Trophoblast cell (in vitro differentiated cells and primary cell): ENCODE data around the gene WDR11.

Source experiments
- DNase-seq, 2 donors: peaks; one replicate each; pipeline ENCODE4 v3.0.0-alpha.2; 2016
- H2AFZ ChIP-seq: 2 replicates; pipeline ENCODE4 v1.6.1; 2013; ENCODE audit warnings: low read length, moderate library complexity, mild to moderate bottlenecking; ENCODE audit not compliant: insufficient read depth, poor library complexity
- H2AK5ac ChIP-seq: 2 replicates; pipeline ENCODE4 v1.6.1; 2013; ENCODE audit warnings: mild to moderate bottlenecking, low read length
- H2BK120ac ChIP-seq: 2 replicates; pipeline ENCODE4 v1.6.1; 2013; ENCODE audit warnings: low read length, mild to moderate bottlenecking, moderate library complexity; ENCODE audit not compliant: insufficient read depth, poor library complexity
- H2BK12ac ChIP-seq: 2 replicates; pipeline ENCODE4 v1.6.1; 2013; ENCODE audit warnings: mild to moderate bottlenecking, low read length, moderate library complexity
- H2BK5ac ChIP-seq: 2 replicates; pipeline ENCODE4 v1.6.1; 2013; ENCODE audit warnings: low read length, low read depth, moderate library complexity, mild to moderate bottlenecking; ENCODE audit not compliant: poor library complexity
- H3K14ac ChIP-seq: 2 replicates; pipeline ENCODE4 v1.6.1; 2013; ENCODE audit warnings: mild to moderate bottlenecking, low read length
- H3K18ac ChIP-seq: 2 replicates; pipeline ENCODE4 v1.6.1; 2013; ENCODE audit warnings: mild to moderate bottlenecking, low read length
- H3K23ac ChIP-seq: 2 replicates; pipeline ENCODE4 v1.6.1; 2013; ENCODE audit warnings: low read length
- H3K27ac ChIP-seq: 2 replicates; pipeline ENCODE4 v1.5.1; 2013; ENCODE audit warnings: low read depth, mild to moderate bottlenecking, inconsistent platforms, low read length, moderate library complexity
- H3K27me3 ChIP-seq: 2 replicates; pipeline ENCODE4 v1.6.1; 2013; ENCODE audit warnings: inconsistent platforms, mild to moderate bottlenecking, low read length, moderate library complexity; ENCODE audit not compliant: insufficient read depth
- H3K36me3 ChIP-seq, 2 experiments: 1 replicate in 1 of 2; 2 replicates in 1 of 2; pipeline ENCODE4 v1.6.1; 2013; ENCODE audit warnings: low read length in 2 of 2, mild to moderate bottlenecking in 2 of 2, moderate library complexity in 1 of 2; ENCODE audit not compliant: insufficient read depth in 2 of 2, control insufficient read depth in 1 of 2
- H3K4ac ChIP-seq: 2 replicates; pipeline ENCODE4 v1.6.1; 2013; ENCODE audit warnings: low read depth, mild to moderate bottlenecking, low read length, moderate library complexity
- H3K4me1 ChIP-seq, 2 experiments: 1 replicate in 1 of 2; 2 replicates in 1 of 2; pipeline ENCODE4 v1.6.1; 2013; ENCODE audit warnings: low read length in 2 of 2, mild to moderate bottlenecking in 2 of 2, moderate library complexity in 1 of 2; ENCODE audit not compliant: insufficient read depth in 2 of 2, control insufficient read depth in 1 of 2
- H3K4me2 ChIP-seq: 2 replicates; pipeline ENCODE4 v1.6.1; 2013; ENCODE audit warnings: inconsistent platforms, mild to moderate bottlenecking, low read length, moderate library complexity
- H3K4me3 ChIP-seq: 2 replicates; pipeline ENCODE4 v1.5.1; 2013; ENCODE audit warnings: mild to moderate bottlenecking, low read depth, low read length, inconsistent platforms
- H3K79me1 ChIP-seq: one replicate; pipeline ENCODE4 v1.6.1; 2013; ENCODE audit warnings: low read length
- H3K79me2 ChIP-seq: 2 replicates; pipeline ENCODE4 v1.6.1; 2013; ENCODE audit warnings: low read length, mild to moderate bottlenecking; ENCODE audit not compliant: control insufficient read depth, insufficient read depth, poor library complexity
- H3K9ac ChIP-seq: 2 replicates; pipeline ENCODE4 v1.6.1; 2013; ENCODE audit warnings: mild to moderate bottlenecking, low read length
- H3K9me3 ChIP-seq: 2 replicates; pipeline ENCODE4 v1.6.1; 2013; ENCODE audit warnings: low read depth, mild to moderate bottlenecking, control low read depth, inconsistent platforms, low read length; ENCODE audit not compliant: insufficient read depth
- H4K12ac ChIP-seq: 2 replicates; pipeline ENCODE4 v1.6.1; 2013; ENCODE audit warnings: low read depth, mild to moderate bottlenecking, low read length, moderate library complexity
- H4K8ac ChIP-seq: 2 replicates; pipeline ENCODE4 v1.6.1; 2013; ENCODE audit warnings: low read depth, mild to moderate bottlenecking, low read length, moderate library complexity
- H4K91ac ChIP-seq: one replicate; pipeline ENCODE4 v1.6.1; 2013; ENCODE audit warnings: low read depth, mild to moderate bottlenecking, low read length, moderate library complexity
- WGBS: extraction: QIAGEN DNeasy Blood & Tissue Kit; methylation state at CpG from one replicate; pipeline ENCODE4 v1.1.7; 2013; ENCODE audit warnings: missing lambda C conversion rate; ENCODE audit not compliant: insufficient read length, insufficient coverage; ENCODE audit errors: extremely low coverage; 5-methylcytosine and 5-hydroxymethylcytosine counted together

WDR11 gene

DNA sequence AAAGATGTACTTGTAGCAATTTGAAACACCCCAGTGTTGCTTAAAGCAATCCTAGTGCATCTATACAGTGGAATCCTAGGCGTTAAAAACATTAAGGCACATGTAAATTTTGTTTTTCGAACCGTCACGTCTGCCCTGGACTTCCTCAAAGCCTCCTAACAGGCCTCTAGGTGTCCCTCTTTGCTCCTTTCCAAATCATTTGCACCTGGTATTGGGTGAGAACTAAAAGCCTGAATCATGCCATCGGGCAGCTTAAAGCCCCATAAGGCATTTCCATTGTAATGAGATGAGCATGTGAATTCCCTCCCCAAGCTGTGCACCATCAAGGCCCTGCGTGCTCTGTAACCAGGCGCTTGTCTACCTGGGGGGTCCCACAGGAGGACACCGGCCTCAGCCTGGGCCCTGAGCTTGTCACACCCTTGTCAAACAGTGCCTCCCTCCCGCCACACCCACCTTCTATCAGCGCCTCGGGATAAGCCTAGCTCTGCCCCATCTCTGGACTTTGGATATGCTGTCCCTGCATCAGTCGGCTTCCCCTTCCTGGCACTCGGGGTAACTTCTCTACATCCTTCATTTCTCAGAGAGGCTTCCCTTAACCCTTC lies 89.2 kb downstream of the WDR11 start:
- DNase-seq, result no peak
- no peak overlapping the region for H2BK12ac ChIP-seq
- H3K27me3 ChIP-seq, result no peaks in the 10 kb centered on the region
- no CpG with 5 or more reads among the region's 13 CpGs for WGBS
- H3K36me3 ChIP-seq, result no peaks in the 10 kb centered on the region
- no peaks in the 10 kb centered on the region for H3K79me2 ChIP-seq
- H3K18ac ChIP-seq, result no peak overlapping the region
- no peak overlapping the region for H2AFZ ChIP-seq
- no peak overlapping the region for H4K91ac ChIP-seq
- no peak overlapping the region for H2BK120ac ChIP-seq
- H4K8ac ChIP-seq, result no peak overlapping the region
- no peaks in the 10 kb centered on the region for H3K79me1 ChIP-seq
- no peak overlapping the region for H2AK5ac ChIP-seq
- no peak overlapping the region for H2BK5ac ChIP-seq
- H3K4me2 ChIP-seq, result no peak overlapping the region
- no peaks in the 10 kb centered on the region for H3K9me3 ChIP-seq
- peaks cover 2% of the 10 kb centered on the region in 2 experiments for H3K4me1 ChIP-seq
- H4K12ac ChIP-seq, result no peak overlapping the region
- H3K4ac ChIP-seq, result no peak overlapping the region
- H3K23ac ChIP-seq, result no peak overlapping the region
- no peak overlapping the region for H3K27ac ChIP-seq
- no peak overlapping the region for H3K9ac ChIP-seq
- no peak overlapping the region for H3K14ac ChIP-seq
- H3K4me3 ChIP-seq, result no peak overlapping the region

DNA sequence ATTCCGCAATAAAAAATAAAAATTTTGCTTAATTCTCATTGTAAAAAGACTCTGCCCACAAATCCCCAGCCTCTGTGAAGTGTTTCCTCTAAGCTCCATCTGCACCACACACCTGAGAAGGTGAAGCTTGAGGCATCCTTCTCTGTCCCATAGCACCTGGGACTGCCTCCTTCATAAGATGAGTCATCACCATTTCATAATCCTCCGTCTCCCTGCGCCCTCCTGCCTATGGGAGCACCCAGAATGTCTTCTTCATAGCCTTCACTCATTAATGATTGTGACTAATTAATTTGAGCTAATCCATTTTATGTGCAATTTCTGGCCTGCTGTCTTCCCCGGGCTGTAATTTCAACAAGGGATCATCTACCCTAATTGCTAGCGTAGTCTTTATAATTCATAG lies 90.3 kb downstream of the WDR11 start:
- H3K36me3 ChIP-seq, result no peaks in the 10 kb centered on the region
- H3K27me3 ChIP-seq, result no peaks in the 10 kb centered on the region
- DNase-seq, result peak in 1 of 2 donors; percentile 27
- H3K18ac ChIP-seq, result no peak overlapping the region
- H3K9ac ChIP-seq, result no peak overlapping the region
- WGBS, result no CpG with 5 or more reads among the region's 5 CpGs
- no peak overlapping the region for H2AFZ ChIP-seq
- H2BK12ac ChIP-seq, result no peak overlapping the region
- H3K27ac ChIP-seq, result no peak overlapping the region
- no peak overlapping the region for H4K91ac ChIP-seq
- no peak overlapping the region for H2AK5ac ChIP-seq
- no peaks in the 10 kb centered on the region for H3K79me2 ChIP-seq
- no peak overlapping the region for H3K4ac ChIP-seq
- H4K12ac ChIP-seq, result no peak overlapping the region
- no peaks in the 10 kb centered on the region for H3K79me1 ChIP-seq
- H3K9me3 ChIP-seq, result no peaks in the 10 kb centered on the region
- no peak overlapping the region for H3K23ac ChIP-seq
- no peak overlapping the region for H2BK5ac ChIP-seq
- H3K14ac ChIP-seq, result no peak overlapping the region
- H3K4me3 ChIP-seq, result no peak overlapping the region
- H4K8ac ChIP-seq, result no peak overlapping the region
- H3K4me2 ChIP-seq, result no peak overlapping the region
- H2BK120ac ChIP-seq, result no peak overlapping the region
- peaks cover 2% of the 10 kb centered on the region in 2 experiments for H3K4me1 ChIP-seq

DNA sequence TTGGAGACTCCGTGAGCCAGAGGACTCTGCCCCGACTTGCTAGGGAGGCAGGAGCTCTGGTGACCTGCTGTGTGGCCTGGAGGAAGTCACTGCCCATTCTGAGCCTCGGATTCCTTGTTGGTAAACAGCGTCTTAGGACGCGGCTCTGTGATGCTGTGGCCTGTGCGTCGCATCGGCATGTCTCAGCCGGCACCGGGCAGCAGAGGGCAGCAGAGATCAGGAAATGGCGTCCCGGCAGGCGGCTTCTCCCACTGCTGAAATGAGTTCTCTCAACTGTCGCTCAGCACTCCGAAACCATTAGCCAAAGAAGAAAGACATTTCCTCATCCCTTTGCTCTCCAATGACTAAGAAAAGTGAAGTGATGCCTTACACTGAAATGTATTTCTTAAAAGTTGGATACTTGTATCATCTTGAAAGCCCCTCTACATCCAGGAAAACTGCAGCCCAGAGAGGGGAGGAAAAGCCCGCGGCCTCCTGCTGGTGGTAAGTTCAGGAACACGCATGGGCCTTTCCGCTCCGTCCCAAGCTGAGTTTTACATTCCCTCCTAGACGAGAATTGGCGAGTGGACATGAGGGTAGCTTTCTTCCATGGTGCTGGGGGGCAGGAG lies 91.7 kb downstream of the WDR11 start:
- no peak overlapping the region for H2AFZ ChIP-seq
- no peak overlapping the region for H4K12ac ChIP-seq
- H3K79me2 ChIP-seq, result no peaks in the 10 kb centered on the region
- H3K4me2 ChIP-seq, result no peak overlapping the region
- peaks cover 2% of the 10 kb centered on the region in 2 experiments for H3K4me1 ChIP-seq
- no peak overlapping the region for H3K27ac ChIP-seq
- H3K9ac ChIP-seq, result no peak overlapping the region
- H3K79me1 ChIP-seq, result no peaks in the 10 kb centered on the region
- H4K91ac ChIP-seq, result no peak overlapping the region
- H2BK5ac ChIP-seq, result no peak overlapping the region
- H2BK120ac ChIP-seq, result no peak overlapping the region
- no peak overlapping the region for H3K18ac ChIP-seq
- H2AK5ac ChIP-seq, result no peak overlapping the region
- WGBS, result no CpG with 5 or more reads among the region's 23 CpGs
- H3K36me3 ChIP-seq, result no peaks in the 10 kb centered on the region
- no peak overlapping the region for H3K4me3 ChIP-seq
- peak overlapping the region; percentile 55 for H4K8ac ChIP-seq
- peak; percentile 87 to 92 for DNase-seq
- no peak overlapping the region for H3K4ac ChIP-seq
- H3K23ac ChIP-seq, result no peak overlapping the region
- no peaks in the 10 kb centered on the region for H3K27me3 ChIP-seq
- H2BK12ac ChIP-seq, result no peak overlapping the region
- H3K9me3 ChIP-seq, result no peaks in the 10 kb centered on the region
- H3K14ac ChIP-seq, result no peak overlapping the region

DNA sequence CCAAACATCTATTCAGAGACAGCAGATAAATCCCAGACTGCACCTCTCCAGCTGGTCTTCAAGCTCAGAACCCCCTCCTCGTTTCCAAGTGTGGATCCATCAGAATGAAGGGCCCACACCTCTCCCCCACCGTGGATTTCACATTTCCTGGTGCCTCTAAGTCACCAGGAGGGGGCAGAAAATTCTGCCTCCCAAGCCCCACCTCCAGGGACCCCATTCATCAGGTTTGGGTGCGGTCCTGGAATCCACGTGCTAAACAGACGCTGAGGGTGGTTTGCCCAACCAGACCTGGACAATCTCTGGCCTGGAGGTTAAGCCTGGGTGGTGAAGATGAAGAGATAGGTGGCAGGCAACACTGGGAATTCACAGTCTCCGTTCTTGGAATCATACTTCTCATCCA lies 92.4 kb downstream of the WDR11 start:
- Histone ChIP-seq H4K91ac (no peak overlapping the region), H2AFZ (no peak overlapping the region), H3K14ac (no peak overlapping the region), H2BK120ac (no peak overlapping the region), H3K79me1 (no peaks in the 10 kb centered on the region), H4K8ac (no peak overlapping the region), H3K27ac (no peak overlapping the region), H3K9ac (no peak overlapping the region), H3K4me1 (peaks cover 2% of the 10 kb centered on the region in 2 experiments), H3K4ac (no peak overlapping the region), H3K4me2 (no peak overlapping the region), H3K79me2 (no peaks in the 10 kb centered on the region), H2AK5ac (no peak overlapping the region), H2BK5ac (no peak overlapping the region), H4K12ac (no peak overlapping the region), H3K23ac (no peak overlapping the region), H3K18ac (no peak overlapping the region), H3K27me3 (no peaks in the 10 kb centered on the region), H2BK12ac (no peak overlapping the region), H3K36me3 (no peaks in the 10 kb centered on the region), H3K4me3 (no peak overlapping the region), H3K9me3 (no peaks in the 10 kb centered on the region)
- no CpG with 5 or more reads among the region's 6 CpGs for WGBS
- no peak for DNase-seq
